GM13976 (cell line): ENCODE measurements around the gene GASK1A.
"Not testable (repeated sequence)": the region's sequence is repeated elsewhere in the genome, so short reads cannot be mapped to it uniquely, and the experiment has no call there.

Source experiments
- DNase-seq: peaks from one replicate; pipeline ENCODE4 v3.0.0; 2012; ENCODE audit warnings: low spot score
- CTCF ChIP-seq: IDR thresholded peaks from 2 replicates; pipeline ENCODE4 v1.5.1; 2012; ENCODE audit warnings: borderline replicate concordance, mild to moderate bottlenecking; ENCODE audit not compliant: insufficient read depth; ENCODE audit errors: extremely low read depth, missing control alignments, control extremely low read depth
- in situ Hi-C: fragments of 300-500 bp; cut with MboI; formaldehyde crosslinking; loops from one replicate; pipeline ENCODE4 v1.12.0; 2022; ENCODE audit warnings: low sequenced_read_pairs, mixed read lengths, inconsistent platforms; ENCODE audit not compliant: unreplicated experiment

The GASK1A gene

GRCh38 chr3:43062040-43062563 lies 83.0 kb downstream of the GASK1A start:
- in situ Hi-C loops, result no loop called here
- DNase-seq, result no peak
- TF ChIP-seq CTCF, result no peak

GRCh38 chr3:43062564-43063040 lies 83.5 kb downstream of the GASK1A start:
- in situ Hi-C loops, result no loop called here
- no peak for DNase-seq
- TF ChIP-seq CTCF, result no peak

GRCh38 chr3:43063114-43063513 lies 84.0 kb downstream of the GASK1A start:
- no peak for TF ChIP-seq CTCF
- no peak for DNase-seq
- in situ Hi-C loops, result no loop called here

- DNase-seq, in situ Hi-C loops: not testable (repeated sequence)
Observed at GRCh38 chr3:43070670-43071069, 91.6 kb downstream of the GASK1A start.

- no peak for TF ChIP-seq CTCF
Observed at GRCh38 chr3:43071313-43071893, 92.3 kb downstream of the GASK1A start.

GRCh38 chr3:43072361-43072760 lies 93.2 kb downstream of the GASK1A start:
- no peak for TF ChIP-seq CTCF
- in situ Hi-C loops, result no loop called here
- DNase-seq, result no peak

More at GRCh38 chr3:43071313-43071893, 92.3 kb downstream of the GASK1A start:
- in situ Hi-C loops, result no loop called here
- no peak for DNase-seq

GRCh38 chr3:43073116-43073835 lies 94.2 kb downstream of the GASK1A start:
- no peak for DNase-seq
- no peak for TF ChIP-seq CTCF
- in situ Hi-C loops, result no loop called here
